ENCODE measurements around the gene MDM2. TPM values are rescaled to one million over a fixed set of nuclear protein-coding genes. Genes with fewer than 3 reads are reported as not detected.
A peak's percentile ranks its signal among the peaks of the same experiment; 100 is the strongest.
"Not testable (repeated sequence)": the region's sequence is repeated elsewhere in the genome, so short reads cannot be mapped to it uniquely, and the experiment has no call there.

Gene MDM2
- total and polyA plus RNA-seq, 11 donors: 16.2 to 78.8 (median 49.0) TPM

DNA sequence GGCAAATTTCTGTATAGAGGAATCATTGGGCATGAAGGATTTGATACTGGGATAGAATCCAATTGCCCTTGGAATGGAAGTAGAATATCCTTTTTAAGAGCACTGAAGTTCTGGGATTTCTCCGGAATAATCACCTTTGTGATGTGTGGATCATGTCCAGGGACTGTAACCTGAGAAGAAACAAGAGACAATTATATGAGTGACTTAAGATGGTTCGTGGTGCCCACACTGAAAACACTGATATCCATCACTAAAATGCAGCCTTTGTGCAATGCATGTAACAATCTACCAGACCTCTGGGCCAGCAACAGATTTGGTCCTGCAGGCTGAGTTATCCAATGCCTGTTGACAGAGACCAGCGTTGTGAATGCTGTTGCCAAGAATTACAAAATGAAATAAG is 48.5 kb downstream of the MDM2 start:
- Histone ChIP-seq H3K27me3 (no peaks in the 10 kb centered on the region), H3K27ac (no peak overlapping the region), H3K4me3 (no peak overlapping the region), H3K4me1 (no peaks in the 10 kb centered on the region), H3K36me3 (peaks cover 0 to 6% (median 0%) of the 10 kb centered on the region in 9 donors), H3K9me3 (no peaks in the 10 kb centered on the region)
- no peak for ATAC-seq
- intact Hi-C loops (cut with DNase I): no loop called here
- DNase-seq: no peak
- WGBS, 4 donors: 72 to 78% (median 76%) methylated on average over 3 of the region's 3 CpGs
- no peak for TF ChIP-seq POLR2A (IDR thresholded peaks at IDR 0.05)
- TF ChIP-seq, protein P1, sequence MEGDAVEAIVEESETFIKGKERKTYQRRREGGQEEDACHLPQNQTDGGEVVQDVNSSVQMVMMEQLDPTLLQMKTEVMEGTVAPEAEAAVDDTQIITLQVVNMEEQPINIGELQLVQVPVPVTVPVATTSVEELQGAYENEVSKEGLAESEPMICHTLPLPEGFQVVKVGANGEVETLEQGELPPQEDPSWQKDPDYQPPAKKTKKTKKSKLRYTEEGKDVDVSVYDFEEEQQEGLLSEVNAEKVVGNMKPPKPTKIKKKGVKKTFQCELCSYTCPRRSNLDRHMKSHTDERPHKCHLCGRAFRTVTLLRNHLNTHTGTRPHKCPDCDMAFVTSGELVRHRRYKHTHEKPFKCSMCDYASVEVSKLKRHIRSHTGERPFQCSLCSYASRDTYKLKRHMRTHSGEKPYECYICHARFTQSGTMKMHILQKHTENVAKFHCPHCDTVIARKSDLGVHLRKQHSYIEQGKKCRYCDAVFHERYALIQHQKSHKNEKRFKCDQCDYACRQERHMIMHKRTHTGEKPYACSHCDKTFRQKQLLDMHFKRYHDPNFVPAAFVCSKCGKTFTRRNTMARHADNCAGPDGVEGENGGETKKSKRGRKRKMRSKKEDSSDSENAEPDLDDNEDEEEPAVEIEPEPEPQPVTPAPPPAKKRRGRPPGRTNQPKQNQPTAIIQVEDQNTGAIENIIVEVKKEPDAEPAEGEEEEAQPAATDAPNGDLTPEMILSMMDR (IDR thresholded peaks at IDR 0.05): no peak

DNA sequence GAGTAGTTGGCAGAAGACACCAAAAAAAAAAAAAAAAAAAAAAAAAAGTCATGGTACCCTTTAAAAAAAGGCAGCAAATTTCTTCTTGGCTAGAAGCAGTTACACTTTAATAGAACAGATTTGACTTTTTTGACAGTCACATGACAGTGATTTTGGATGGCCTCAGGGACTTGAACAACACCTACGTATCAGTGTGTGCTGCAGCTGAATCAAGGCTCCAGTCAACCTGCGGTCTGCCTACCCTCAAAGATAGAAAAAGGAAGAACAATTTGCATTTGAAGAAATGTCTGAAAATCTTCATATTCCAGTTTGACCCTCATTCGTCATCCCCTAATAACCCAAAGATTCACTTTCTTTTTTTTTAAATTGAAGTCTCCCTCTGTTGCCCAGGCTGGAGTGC is 53.9 kb downstream of the MDM2 start:
- no peak overlapping the region for H3K4me3 ChIP-seq
- no peak overlapping the region for H3K27ac ChIP-seq
- 85 to 98% (median 94%) methylated on average over 3 of the region's 3 CpGs for WGBS, 4 donors
- no peaks in the 10 kb centered on the region for H3K27me3 ChIP-seq
- DNase-seq (no peak), ATAC-seq (no peak)
- intact Hi-C loops (cut with DNase I): loop anchor here in 6 of 10 donors (2.0 to 10.0 kb wide), 5 partner anchors 73 to 393 kb away; partner anchors contain the start of gene CPM (in 1 of the 6)
- H3K9me3 ChIP-seq: no peaks in the 10 kb centered on the region
- H3K36me3 ChIP-seq: peaks cover 0 to 11% (median 0%) of the 10 kb centered on the region in 9 donors
- TF ChIP-seq, protein P1 (IDR thresholded peaks at IDR 0.05): no peak
- no peak for TF ChIP-seq POLR2A (IDR thresholded peaks at IDR 0.05)
- H3K4me1 ChIP-seq: no peaks in the 10 kb centered on the region

DNA sequence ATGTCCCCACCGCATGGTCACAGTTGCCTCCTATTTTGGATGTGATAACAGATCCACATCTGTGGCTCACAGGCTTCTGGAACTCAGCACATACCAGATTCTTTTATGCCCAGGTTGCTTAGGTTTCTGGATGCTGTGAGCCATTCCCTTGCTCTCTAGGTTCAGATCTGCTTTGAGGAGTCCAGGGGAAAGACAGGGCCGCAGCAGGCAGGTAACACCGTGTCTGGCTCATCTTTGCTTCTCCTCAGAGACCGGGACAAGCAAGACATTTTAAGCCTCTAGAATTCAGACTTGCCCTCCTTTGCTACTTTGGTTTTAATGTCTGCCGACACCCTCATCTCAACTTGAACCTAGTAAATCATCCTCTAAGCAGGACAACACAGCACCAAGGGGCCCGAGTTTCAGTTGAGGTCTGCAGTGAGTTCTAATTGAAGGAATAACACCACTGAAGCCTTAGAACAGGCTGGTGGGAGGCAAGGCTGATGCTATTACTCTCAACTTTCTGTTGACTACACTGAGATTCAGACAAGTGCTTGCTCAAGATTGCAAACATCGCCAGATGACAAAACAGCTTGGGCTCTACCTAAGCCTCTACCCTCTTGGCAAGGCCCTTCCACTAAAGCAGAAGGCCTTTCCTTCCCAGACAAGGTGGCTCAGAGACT is 55.3 kb downstream of the MDM2 start:
- TF ChIP-seq, protein P1 (IDR thresholded peaks at IDR 0.05): no peak
- TF ChIP-seq POLR2A (IDR thresholded peaks at IDR 0.05): no peak
- peaks cover 0 to 15% (median 0%) of the 10 kb centered on the region in 9 donors for H3K36me3 ChIP-seq
- DNase-seq (no peak), ATAC-seq (no peak)
- intact Hi-C loops (cut with DNase I): loop anchor here in 6 of 10 donors (2.0 to 10.0 kb wide), 5 partner anchors 72 to 392 kb away; partner anchors contain the start of gene CPM (in 1 of the 6)
- no peaks in the 10 kb centered on the region for H3K9me3 ChIP-seq
- H3K4me1 ChIP-seq: no peaks in the 10 kb centered on the region
- 69 to 87% (median 78%) methylated on average over 7 of the region's 7 CpGs for WGBS, 4 donors
- H3K27ac ChIP-seq: no peak overlapping the region
- H3K27me3 ChIP-seq: no peaks in the 10 kb centered on the region
- H3K4me3 ChIP-seq: no peak overlapping the region

DNA sequence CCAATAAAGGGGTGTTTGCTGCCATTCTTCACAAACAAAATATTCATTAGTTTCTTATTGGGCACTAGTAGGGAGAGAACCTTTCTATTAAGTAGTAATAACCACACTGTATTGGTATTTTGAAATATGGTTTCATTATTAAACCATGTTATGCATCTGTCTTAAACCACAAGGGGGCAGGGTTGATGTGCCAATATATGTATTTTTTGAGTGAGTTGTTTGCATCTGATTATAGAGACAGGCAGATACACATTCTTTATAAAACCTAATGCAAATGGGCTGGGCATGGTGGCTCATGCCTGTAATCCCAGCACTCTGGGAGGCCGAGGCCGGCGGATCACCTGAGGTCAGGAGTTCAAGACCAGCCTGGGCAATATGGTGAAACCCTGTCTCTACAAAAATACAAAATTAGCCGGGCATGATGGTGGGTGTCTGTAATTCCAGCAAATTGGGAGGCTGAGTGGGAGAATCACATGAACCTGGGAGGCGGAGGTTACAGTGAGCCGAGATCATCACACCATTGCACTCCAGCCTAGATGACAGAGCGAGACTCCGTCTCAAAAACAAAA is 56.0 kb downstream of the MDM2 start:
- WGBS, 4 donors: 83 to 92% (median 85%) methylated on average over 8 of the region's 8 CpGs
- not testable (repeated sequence) for ATAC-seq, H3K9me3 ChIP-seq, H3K27ac ChIP-seq, DNase-seq, H3K27me3 ChIP-seq, H3K4me3 ChIP-seq, H3K4me1 ChIP-seq
- H3K36me3 ChIP-seq: peaks cover 0 to 22% (median 0%) of the 10 kb centered on the region in 9 donors
- intact Hi-C loops (cut with DNase I): loop anchor here in 9 of 10 donors (1.0 to 10.0 kb wide), 6 partner anchors 71 to 391 kb away; partner anchors contain the start of gene CPM (in 1 of the 9)
- TF ChIP-seq, protein P1 (IDR thresholded peaks at IDR 0.05): peak; percentile 48 to 73 (median 58)

Data from heart left ventricle (tissue), 16 donors.